Panc1 (cell line): ENCODE results near the gene ELMO2. TPM values are rescaled to one million over a fixed set of nuclear protein-coding genes. Genes with fewer than 3 reads are reported as not detected.

ENCODE experiments used
- ATAC-seq: fragments of 200-7000 bp; cut with Tn5 transposase; 2 replicates; pipeline ENCODE4 v1.9.1; 2020; ENCODE audit warnings: mild to moderate bottlenecking, moderate library complexity
- BruUV-seq: library from RNA; stranded (reverse); fragments of 400-500 nt; replicated peaks from 2 replicates; lab custom pipeline; 2021; lab: Mats Ljungman, UMichigan
- CTCF ChIA-PET: fragments of 300-600 bp; sonication (Branson Sonifier 250); formaldehyde crosslinking; loops from one replicate; lab custom pipeline; 2022; ENCODE audit warnings: antibody characterized with exemption; lab: Charles Lee
- POLR2A ChIA-PET: fragments of 300-600 bp; sonication (Branson Sonifier 250); formaldehyde crosslinking; loops from one replicate; lab custom pipeline; 2022; ENCODE audit warnings: antibody characterized with exemption; lab: Charles Lee
- DNase-seq: peaks from one replicate; pipeline ENCODE4 v3.0.0-alpha.2; 2010; ENCODE audit warnings: low read depth, low spot score
- H3K27ac ChIP-seq: 2 replicates; pipeline ENCODE4 v1.5.1; 2011; ENCODE audit warnings: mild to moderate bottlenecking, low read length, inconsistent platforms
- H3K27me3 ChIP-seq: fragments of 200-500 bp; sonication (Bioruptor generic); 2 replicates; pipeline ENCODE4 v1.6.0; 2014; ENCODE audit warnings: low read length, inconsistent platforms; ENCODE audit not compliant: control insufficient read depth, insufficient read depth
- H3K36me3 ChIP-seq: fragments of 200-500 bp; sonication (Bioruptor generic); 2 replicates; pipeline ENCODE4 v1.5.1; 2014; ENCODE audit warnings: inconsistent platforms, mild to moderate bottlenecking, low read length, moderate library complexity; ENCODE audit not compliant: control insufficient read depth, insufficient read depth
- H3K4me1 ChIP-seq: 2 replicates; pipeline ENCODE4 v1.5.1; 2011; ENCODE audit warnings: inconsistent platforms, mild to moderate bottlenecking, low read length, moderate library complexity; ENCODE audit not compliant: control insufficient read depth, insufficient read depth
- H3K4me3 ChIP-seq, 2 experiments: 2 replicates each; pipeline ENCODE4 v1.5.1; 2011 to 2012; ENCODE audit warnings: low read depth in 2 of 2, low read length in 2 of 2, mild to moderate bottlenecking in 2 of 2, inconsistent platforms in 1 of 2, moderate library complexity in 1 of 2
- H3K9me3 ChIP-seq: fragments of 200-500 bp; sonication (Bioruptor generic); 2 replicates; pipeline ENCODE4 v1.5.1; 2014; ENCODE audit warnings: low read depth, mild to moderate bottlenecking, inconsistent platforms, low read length, moderate library complexity; ENCODE audit not compliant: control insufficient read depth, insufficient read depth
- CTCF ChIP-seq: fragments of 450-650 bp; IDR thresholded peaks from 2 replicates; pipeline ENCODE4 v1.5.1; 2017; ENCODE audit warnings: mild to moderate bottlenecking
- POLR2AphosphoS5 ChIP-seq: IDR thresholded peaks from 2 replicates; pipeline ENCODE4 v1.6.1; 2012; ENCODE audit warnings: mild to moderate bottlenecking, low read depth, low read length, moderate library complexity
- REST ChIP-seq, 2 experiments: IDR thresholded peaks; 2 replicates each; pipeline ENCODE4 v1.6.1; 2011 to 2012; ENCODE audit warnings: low read depth in 2 of 2, control low read depth in 1 of 2, low read length in 1 of 2, mild to moderate bottlenecking in 1 of 2, moderate library complexity in 1 of 2; ENCODE audit not compliant: insufficient read depth in 1 of 2
- SIN3A ChIP-seq: IDR thresholded peaks from 2 replicates; pipeline ENCODE4 v1.6.1; 2012; ENCODE audit warnings: low read depth, mild to moderate bottlenecking, low read length, moderate library complexity, borderline replicate concordance; ENCODE audit not compliant: insufficient read depth
- TCF7L2 ChIP-seq: IDR thresholded peaks from 2 replicates; pipeline ENCODE4 v1.6.1; 2011; ENCODE audit warnings: mild to moderate bottlenecking, low read depth, low read length, inconsistent platforms
- in situ Hi-C: cut with HindIII; loops from 2 replicates; pipeline ENCODE4 v1.10.0; 2016; ENCODE audit warnings: low sequenced_read_pairs, low pct_unique_long_range_greater_than_20kb
- intact Hi-C: fragments of 100-400 bp; cut with micrococcal nuclease; formaldehyde crosslinking; loops from one replicate; pipeline ENCODE4 v1.10.0; 2022; ENCODE audit not compliant: unreplicated experiment
- total RNA-seq: library from RNA; stranded (reverse); gene quantifications from one replicate; pipeline ENCODE4 v1.2.1, GENCODE V29; 2021; ENCODE audit not compliant: unreplicated experiment

ELMO2 gene
- total RNA-seq, 1 experiment from 2014 or later, result 40.4 TPM

- no peaks in the 10 kb centered on the region for H3K4me1 ChIP-seq
- no peaks in the 10 kb centered on the region for H3K9me3 ChIP-seq
- TF ChIP-seq SIN3A (no peak), REST (IDR thresholded peaks at IDR 0.05; ENCODE audit: insufficient read depth in 1 of 2, low read depth in 2 of 2, low read length in 1 of 2) (no peak), TCF7L2 (no peak), CTCF (no peak), POLR2AphosphoS5 (no peak)
- CTCF ChIA-PET, result no interaction called here
- H3K4me3 ChIP-seq, result no peak overlapping the region
- peaks cover 14% of the 10 kb centered on the region for H3K27me3 ChIP-seq
- H3K27ac ChIP-seq, result no peak overlapping the region
- no peaks in the 10 kb centered on the region for H3K36me3 ChIP-seq
- intact Hi-C loops (no loop called here), in situ Hi-C loops (no loop called here)
- no peak for DNase-seq
- no TSS peak for BruUV-seq
- no peak for ATAC-seq
- POLR2A ChIA-PET, result no interaction called here
Observed at GRCh38 chr20:46317685-46318177, 88.7 kb downstream of the ELMO2 start.

- in situ Hi-C loops, result no loop called here
- POLR2A ChIA-PET, result no interaction called here
Observed at GRCh38 chr20:46316984-46317684, 89.3 kb downstream of the ELMO2 start.

More at GRCh38 chr20:46316984-46317684, 89.3 kb downstream of the ELMO2 start:
- peaks cover 16% of the 10 kb centered on the region for H3K27me3 ChIP-seq
- CTCF ChIA-PET, result no interaction called here
- H3K27ac ChIP-seq, result no peak overlapping the region
- DNase-seq, result no peak
- H3K4me3 ChIP-seq, result no peak overlapping the region
- H3K36me3 ChIP-seq, result no peaks in the 10 kb centered on the region
- TF ChIP-seq POLR2AphosphoS5, result no peak
- no peak for TF ChIP-seq TCF7L2
- TF ChIP-seq CTCF, result no peak
- no peak for TF ChIP-seq SIN3A
- TF ChIP-seq REST (IDR thresholded peaks at IDR 0.05; ENCODE audit: insufficient read depth in 1 of 2, low read depth in 2 of 2, low read length in 1 of 2), result no peak
- no peak for ATAC-seq
- BruUV-seq, result no TSS peak
- no peaks in the 10 kb centered on the region for H3K9me3 ChIP-seq
- H3K4me1 ChIP-seq, result no peaks in the 10 kb centered on the region; the same call in 1 of the 2 replicates
- intact Hi-C loops, result no loop called here
